MM.1S (cell line): Measurements from ENCODE around the gene ADGRL3.

ENCODE experiments used
- DNase-seq: peaks from one replicate; pipeline ENCODE4 v3.0.0-alpha.2; 2015
- H2AFZ ChIP-seq: fragments of 300-600 bp; sonication (generic); 2 replicates; pipeline ENCODE4 v1.6.0; 2016; ENCODE audit warnings: antibody characterized with exemption, low read length
- H3F3A ChIP-seq: fragments of 300-600 bp; sonication (generic); 2 replicates; pipeline ENCODE4 v1.6.1; 2016; ENCODE audit warnings: mild to moderate bottlenecking, antibody characterized with exemption, low read length, moderate library complexity, mixed read lengths; ENCODE audit not compliant: insufficient read depth
- H3K27ac ChIP-seq: fragments of 300-600 bp; sonication (generic); 2 replicates; pipeline ENCODE4 v1.5.1; 2016; ENCODE audit warnings: mild to moderate bottlenecking, low read length
- H3K27me3 ChIP-seq: fragments of 300-600 bp; sonication (generic); replicated peaks from 2 replicates; pipeline ENCODE4 v1.6.0; 2016; ENCODE audit warnings: low read length; ENCODE audit not compliant: insufficient read depth
- H3K36me3 ChIP-seq: fragments of 300-600 bp; sonication (generic); replicated peaks from 2 replicates; pipeline ENCODE4 v1.6.1; 2016; ENCODE audit warnings: mild to moderate bottlenecking, low read length, mixed read lengths; ENCODE audit not compliant: insufficient read depth
- H3K4me1 ChIP-seq: fragments of 300-600 bp; sonication (generic); 2 replicates; pipeline ENCODE4 v1.6.1; 2016; ENCODE audit warnings: low read length, mixed read lengths
- H3K4me2 ChIP-seq: fragments of 300-600 bp; sonication (generic); 2 replicates; pipeline ENCODE4 v1.6.0; 2016; ENCODE audit warnings: low read depth, low read length
- H3K4me3 ChIP-seq: fragments of 300-600 bp; sonication (generic); 2 replicates; pipeline ENCODE4 v1.5.1; 2016; ENCODE audit warnings: low read length, mixed read lengths
- H3K79me2 ChIP-seq: fragments of 300-600 bp; sonication (generic); 2 replicates; pipeline ENCODE4 v1.6.1; 2016; ENCODE audit warnings: mixed run types, low read length, mixed read lengths
- H3K9ac ChIP-seq: fragments of 300-600 bp; sonication (generic); 2 replicates; pipeline ENCODE4 v1.6.1; 2016; ENCODE audit warnings: low read length, mixed read lengths
- H3K9me2 ChIP-seq: fragments of 300-600 bp; sonication (generic); replicated peaks from 2 replicates; pipeline ENCODE4 v1.6.1; 2016; ENCODE audit warnings: mild to moderate bottlenecking, low read length, mixed read lengths; ENCODE audit not compliant: insufficient read depth
- H3K9me3 ChIP-seq: fragments of 300-600 bp; sonication (generic); replicated peaks from 2 replicates; pipeline ENCODE4 v1.6.1; 2016; ENCODE audit warnings: mild to moderate bottlenecking, low read length, mixed read lengths; ENCODE audit not compliant: insufficient read depth
- H4K20me1 ChIP-seq: fragments of 300-600 bp; sonication (generic); 2 replicates; pipeline ENCODE4 v1.6.1; 2016; ENCODE audit warnings: mild to moderate bottlenecking, low read length, moderate library complexity, mixed read lengths; ENCODE audit not compliant: insufficient read depth
- CTCF ChIP-seq: fragments of 300-600 bp; sonication (generic); IDR thresholded peaks from 2 replicates; pipeline ENCODE4 v1.5.1; 2016; ENCODE audit warnings: antibody characterized with exemption, low read length, mixed read lengths
- EZH2 ChIP-seq: fragments of 300-600 bp; sonication (generic); optimal IDR thresholded peaks from 2 replicates; pipeline ENCODE3; 2017; ENCODE audit warnings: low read depth, mild to moderate bottlenecking, antibody characterized with exemption, low read length, mixed read lengths
- EZH2phosphoT487 ChIP-seq: fragments of 300-600 bp; sonication (generic); IDR thresholded peaks from 2 replicates; pipeline ENCODE4 v1.6.1; 2018; ENCODE audit warnings: antibody characterized with exemption, low read length

ADGRL3 gene

GRCh38 chr4:61545902-61546480, 345.9 kb downstream of the ADGRL3 start:
- no peak overlapping the region for H2AFZ ChIP-seq
- H3K9ac ChIP-seq = no peak overlapping the region
- no peak overlapping the region for H3K4me2 ChIP-seq
- no peak for TF ChIP-seq EZH2phosphoT487
- no peak for TF ChIP-seq EZH2
- TF ChIP-seq CTCF = no peak
- no peaks in the 10 kb centered on the region for H3K36me3 ChIP-seq
- H3K9me2 ChIP-seq = no peaks in the 10 kb centered on the region
- no peaks in the 10 kb centered on the region for H4K20me1 ChIP-seq
- no peak overlapping the region for H3K4me3 ChIP-seq
- no peak for DNase-seq
- H3K27me3 ChIP-seq = no peaks in the 10 kb centered on the region
- no peaks in the 10 kb centered on the region for H3K79me2 ChIP-seq
- H3F3A ChIP-seq = no peaks in the 10 kb centered on the region
- no peaks in the 10 kb centered on the region for H3K9me3 ChIP-seq
- H3K4me1 ChIP-seq = no peaks in the 10 kb centered on the region
- H3K27ac ChIP-seq = no peak overlapping the region

- no peak overlapping the region for H3K4me3 ChIP-seq
- no peaks in the 10 kb centered on the region for H3K27me3 ChIP-seq
- H2AFZ ChIP-seq = no peak overlapping the region
- no peaks in the 10 kb centered on the region for H3K79me2 ChIP-seq
- DNase-seq = no peak
- no peaks in the 10 kb centered on the region for H3K9me2 ChIP-seq
- no peak overlapping the region for H3K9ac ChIP-seq
- H4K20me1 ChIP-seq = no peaks in the 10 kb centered on the region
- no peak for TF ChIP-seq EZH2phosphoT487
- TF ChIP-seq CTCF = no peak
- TF ChIP-seq EZH2 = no peak
- no peak overlapping the region for H3K4me2 ChIP-seq
- no peak overlapping the region for H3K27ac ChIP-seq
- no peaks in the 10 kb centered on the region for H3K4me1 ChIP-seq
- no peaks in the 10 kb centered on the region for H3F3A ChIP-seq
- no peaks in the 10 kb centered on the region for H3K9me3 ChIP-seq
- no peaks in the 10 kb centered on the region for H3K36me3 ChIP-seq
Observed at GRCh38 chr4:61549336-61549735, 349.2 kb downstream of the ADGRL3 start.

- H2AFZ ChIP-seq = no peak overlapping the region
- H3K79me2 ChIP-seq = no peaks in the 10 kb centered on the region
- no peaks in the 10 kb centered on the region for H3K36me3 ChIP-seq
- H3K9me3 ChIP-seq = no peaks in the 10 kb centered on the region
- H3K27ac ChIP-seq = no peak overlapping the region
- no peaks in the 10 kb centered on the region for H3K9me2 ChIP-seq
- no peak overlapping the region for H3K4me3 ChIP-seq
- H4K20me1 ChIP-seq = no peaks in the 10 kb centered on the region
- H3K27me3 ChIP-seq = no peaks in the 10 kb centered on the region
- no peak overlapping the region for H3K9ac ChIP-seq
- no peaks in the 10 kb centered on the region for H3K4me1 ChIP-seq
- no peak for DNase-seq
- TF ChIP-seq CTCF (no peak), EZH2 (no peak), EZH2phosphoT487 (no peak)
- H3K4me2 ChIP-seq = no peak overlapping the region
- H3F3A ChIP-seq = no peaks in the 10 kb centered on the region
Observed at GRCh38 chr4:61553557-61554125, 353.5 kb downstream of the ADGRL3 start.
